22Rv1 (cell line): ENCODE measurements around the gene PRSS57.
"Not testable (repeated sequence)": the region's sequence is repeated elsewhere in the genome, so short reads cannot be mapped to it uniquely, and the experiment has no call there.

Source experiments
- H3K27ac ChIP-seq: fragments of 450-650 bp; 2 replicates; pipeline ENCODE4 v1.5.1; 2017
- CTCF ChIP-seq: fragments of 450-650 bp; IDR thresholded peaks from 2 replicates; pipeline ENCODE4 v1.5.1; 2017; ENCODE audit warnings: mild to moderate bottlenecking
- ZFX ChIP-seq: fragments of 450-650 bp; IDR thresholded peaks from 2 replicates; pipeline ENCODE4 v1.6.1; 2017; ENCODE audit warnings: antibody characterized with exemption, borderline replicate concordance

Gene PRSS57

GRCh38 chr19:709965-710571 is 14.8 kb upstream of the PRSS57 start:
- TF ChIP-seq ZFX (no peak), CTCF (no peak)
- no peak overlapping the region for H3K27ac ChIP-seq

GRCh38 chr19:709196-709964 is 14.1 kb upstream of the PRSS57 start:
- no peak overlapping the region for H3K27ac ChIP-seq
- TF ChIP-seq ZFX (no peak), CTCF (no peak)

GRCh38 chr19:708154-709143 is 13.2 kb upstream of the PRSS57 start, which contains the start of gene PALM:
Gene PALM (plus strand): TSS chr19:708935. CDS start chr19:709147, 212 bp downstream.
- peak within 1 kb of the TSS; percentile 50 for H3K27ac ChIP-seq
- TF ChIP-seq ZFX, result no peak
- peak; percentile 49 for TF ChIP-seq CTCF

- TF ChIP-seq ZFX (no peak), CTCF (no peak)
Measured at GRCh38 chr19:704447-704741, 9.1 kb upstream of the PRSS57 start.

GRCh38 chr19:703651-704446 is 8.6 kb upstream of the PRSS57 start:
- no peak for TF ChIP-seq ZFX
- TF ChIP-seq CTCF, result 0 out of 2 replicates have a peak, but pooled peaks have one; percentile 5
- H3K27ac ChIP-seq, result no peak overlapping the region

More at GRCh38 chr19:704447-704741, 9.1 kb upstream of the PRSS57 start:
- no peak overlapping the region for H3K27ac ChIP-seq

- TF ChIP-seq ZFX (no peak), CTCF (no peak)
- no peak overlapping the region for H3K27ac ChIP-seq
Measured at GRCh38 chr19:703329-703650, 8.0 kb upstream of the PRSS57 start.

- not testable (repeated sequence) for H3K27ac ChIP-seq
Measured at GRCh38 chr19:702847-703246, 7.6 kb upstream of the PRSS57 start.

- not testable (repeated sequence) for H3K27ac ChIP-seq
Measured at GRCh38 chr19:699885-700284, 4.6 kb upstream of the PRSS57 start.

GRCh38 chr19:698529-698928 is 3.3 kb upstream of the PRSS57 start:
- not testable (repeated sequence) for H3K27ac ChIP-seq
